ENCODE results near the gene DNASE1L3. TPM values are rescaled to one million over a fixed set of nuclear protein-coding genes. Genes with fewer than 3 reads are reported as not detected.

Gene DNASE1L3
- polyA plus RNA-seq, 1 donor from 2014 or later, result not detected

- H3K9ac ChIP-seq (ENCODE audit: low read length), result no peak overlapping the region
- no peaks in the 10 kb centered on the region for H3K36me3 ChIP-seq (ENCODE audit: insufficient read depth, low read length)
- no peak overlapping the region for H3K4me3 ChIP-seq (ENCODE audit: low read length)
- no peaks in the 10 kb centered on the region for H3K9me3 ChIP-seq (ENCODE audit: low read length)
- no peaks in the 10 kb centered on the region for H3K9me2 ChIP-seq (ENCODE audit: insufficient read depth, low read length)
- no peak overlapping the region for H2AFZ ChIP-seq (ENCODE audit: low read depth, low read length)
- no peaks in the 10 kb centered on the region for H3K27me3 ChIP-seq (ENCODE audit: insufficient read depth, low read depth, low read length)
- no peak overlapping the region for H3K4me2 ChIP-seq (ENCODE audit: low read length)
- no peaks in the 10 kb centered on the region for H4K20me1 ChIP-seq (ENCODE audit: insufficient read depth)
- no peaks in the 10 kb centered on the region for H3F3A ChIP-seq (ENCODE audit: insufficient read depth, low read length, poor library complexity, severe bottlenecking)
- TF ChIP-seq REST (IDR thresholded peaks at IDR 0.05; ENCODE audit: borderline replicate concordance) (no peak), RAD21 (conservative IDR thresholded peaks at IDR 0.05) (no peak), EZH2 (IDR thresholded peaks at IDR 0.05; ENCODE audit: borderline replicate concordance, insufficient read depth, low read length, poor library complexity, severe bottlenecking) (no peak), POLR2AphosphoS5 (IDR thresholded peaks at IDR 0.05) (no peak), MXI1 (conservative IDR thresholded peaks at IDR 0.05; ENCODE audit: poor library complexity, severe bottlenecking) (no peak)
- H3K79me2 ChIP-seq (replicated peaks; ENCODE audit: insufficient read depth, low read length), result no peaks in the 10 kb centered on the region
- no peak overlapping the region for H3K27ac ChIP-seq (ENCODE audit: low read length)
Measured at GRCh38 chr3:58180099-58180880, 30.5 kb downstream of the DNASE1L3 start.

- no peaks in the 10 kb centered on the region for H3F3A ChIP-seq (ENCODE audit: insufficient read depth, low read length, poor library complexity, severe bottlenecking)
- H3K9me2 ChIP-seq (ENCODE audit: insufficient read depth, low read length), result no peaks in the 10 kb centered on the region
- H3K4me3 ChIP-seq (ENCODE audit: low read length), result no peak overlapping the region
- no peak overlapping the region for H2AFZ ChIP-seq (ENCODE audit: low read depth, low read length)
- H3K9me3 ChIP-seq (ENCODE audit: low read length), result no peaks in the 10 kb centered on the region
- H3K36me3 ChIP-seq (ENCODE audit: insufficient read depth, low read length), result no peaks in the 10 kb centered on the region
- no peaks in the 10 kb centered on the region for H3K79me2 ChIP-seq (replicated peaks; ENCODE audit: insufficient read depth, low read length)
- H4K20me1 ChIP-seq (ENCODE audit: insufficient read depth), result no peaks in the 10 kb centered on the region
- no peaks in the 10 kb centered on the region for H3K27me3 ChIP-seq (ENCODE audit: insufficient read depth, low read depth, low read length)
- H3K27ac ChIP-seq (ENCODE audit: low read length), result no peak overlapping the region
- no peak overlapping the region for H3K9ac ChIP-seq (ENCODE audit: low read length)
- TF ChIP-seq SMC3 (conservative IDR thresholded peaks at IDR 0.05; ENCODE audit: poor library complexity) (no peak), EP300 (conservative IDR thresholded peaks at IDR 0.05; ENCODE audit: poor library complexity, severe bottlenecking) (no peak), POLR2AphosphoS5 (IDR thresholded peaks at IDR 0.05) (no peak), TAF1 (IDR thresholded peaks at IDR 0.05; ENCODE audit: low read depth) (no peak)
- no peak overlapping the region for H3K4me2 ChIP-seq (ENCODE audit: low read length)
Measured at GRCh38 chr3:58179235-58180098, 31.3 kb downstream of the DNASE1L3 start.

Data from neural cell (in vitro differentiated cells).